Brain microvascular endothelial cell (primary cell): Measurements from ENCODE around the gene C1orf198.

Experiments
- DNase-seq: peaks from one replicate; pipeline ENCODE4 v3.0.0-alpha.2; 2020
- H3K27ac ChIP-seq: fragments of 250-450 bp; sonication (Bioruptor Pico); 2 replicates; pipeline ENCODE4 v1.5.1; 2020; ENCODE audit warnings: mild to moderate bottlenecking, moderate library complexity
- H3K27me3 ChIP-seq: fragments of 250-450 bp; sonication (Bioruptor Pico); replicated peaks from 2 replicates; pipeline ENCODE4 v1.5.1; 2020; ENCODE audit warnings: mild to moderate bottlenecking
- H3K36me3 ChIP-seq: fragments of 250-450 bp; sonication (Bioruptor Pico); replicated peaks from 2 replicates; pipeline ENCODE4 v1.5.1; 2020; ENCODE audit warnings: mild to moderate bottlenecking
- H3K4me3 ChIP-seq: 2 replicates; pipeline ENCODE4 v1.5.1; 2011; ENCODE audit warnings: low read depth, mild to moderate bottlenecking, control low read depth, low read length, moderate library complexity
- CTCF ChIP-seq: IDR thresholded peaks from 2 replicates; pipeline ENCODE4 v1.5.1; 2011; ENCODE audit warnings: low read depth, mild to moderate bottlenecking, moderate library complexity, low read length, control low read depth, inconsistent platforms; ENCODE audit errors: missing control alignments
- in situ Hi-C: cut with HindIII; loops from 2 replicates; pipeline ENCODE4 v1.10.0; 2017; ENCODE audit warnings: low sequenced_read_pairs, low pct_ligation_motif_present

C1orf198 gene

GRCh38 chr1:230827081-230827681 is 41.1 kb downstream of the C1orf198 start:
- no peak for TF ChIP-seq CTCF
- H3K4me3 ChIP-seq, result no peak overlapping the region
- in situ Hi-C loops, result no loop called here
- H3K27me3 ChIP-seq, result no peaks in the 10 kb centered on the region
- no peak for DNase-seq
- H3K27ac ChIP-seq, result no peak overlapping the region
- H3K36me3 ChIP-seq, result no peaks in the 10 kb centered on the region

- DNase-seq, result no peak
- H3K36me3 ChIP-seq, result no peaks in the 10 kb centered on the region
- in situ Hi-C loops, result no loop called here
- H3K4me3 ChIP-seq, result no peak overlapping the region
- TF ChIP-seq CTCF, result no peak
- H3K27me3 ChIP-seq, result no peaks in the 10 kb centered on the region
- no peak overlapping the region for H3K27ac ChIP-seq
These were observed 42.0 kb downstream of the C1orf198 start for GRCh38 chr1:230826166-230826875.

GRCh38 chr1:230825761-230826160 is 42.6 kb downstream of the C1orf198 start:
- peak overlapping the region; percentile 26 for H3K27ac ChIP-seq
- TF ChIP-seq CTCF, result no peak
- no peaks in the 10 kb centered on the region for H3K27me3 ChIP-seq
- no peaks in the 10 kb centered on the region for H3K36me3 ChIP-seq
- no peak for DNase-seq
- in situ Hi-C loops, result no loop called here
- H3K4me3 ChIP-seq, result no peak overlapping the region

GRCh38 chr1:230824919-230825721 is 43.2 kb downstream of the C1orf198 start:
- H3K27ac ChIP-seq, result peak overlapping the region; percentile 26
- H3K36me3 ChIP-seq, result no peaks in the 10 kb centered on the region
- no peaks in the 10 kb centered on the region for H3K27me3 ChIP-seq
- no peak overlapping the region for H3K4me3 ChIP-seq
- no peak for TF ChIP-seq CTCF
- in situ Hi-C loops, result loop anchor here (25.0 kb wide), 1 partner anchor 387 kb away; no protein-coding TSS in a partner anchor
- DNase-seq, result peak; percentile 57

GRCh38 chr1:230824551-230824918 is 43.8 kb downstream of the C1orf198 start:
- no peaks in the 10 kb centered on the region for H3K36me3 ChIP-seq
- TF ChIP-seq CTCF, result no peak
- H3K4me3 ChIP-seq, result no peak overlapping the region
- in situ Hi-C loops, result loop anchor here (25.0 kb wide), 1 partner anchor 388 kb away; no protein-coding TSS in a partner anchor
- no peaks in the 10 kb centered on the region for H3K27me3 ChIP-seq
- no peak for DNase-seq
- no peak overlapping the region for H3K27ac ChIP-seq
